Thyroid gland (tissue), 4 donors: ENCODE data around the gene NRSN1.

Source experiments
- POLR2A ChIP-seq, 2 donors: fragments of 450-650 bp; IDR thresholded peaks; one replicate each; pipeline ENCODE4 v1.6.1; 2017; ENCODE audit warnings: antibody characterized with exemption in 2 of 2, mild to moderate bottlenecking in 2 of 2, moderate library complexity in 1 of 2
- TF ChIP-seq, protein P1 (sequence below), 6 experiments: fragments of 200-600 bp in 3 of 6; fragments of 450-650 bp in 3 of 6; sonication (generic) in 3 of 6; IDR thresholded peaks; one replicate each; pipeline ENCODE4 v1.5.1; 2016 to 2019; ENCODE audit warnings: antibody characterized with exemption in 6 of 6, mild to moderate bottlenecking in 2 of 6, inconsistent platforms in 1 of 6, moderate library complexity in 1 of 6

DNA sequence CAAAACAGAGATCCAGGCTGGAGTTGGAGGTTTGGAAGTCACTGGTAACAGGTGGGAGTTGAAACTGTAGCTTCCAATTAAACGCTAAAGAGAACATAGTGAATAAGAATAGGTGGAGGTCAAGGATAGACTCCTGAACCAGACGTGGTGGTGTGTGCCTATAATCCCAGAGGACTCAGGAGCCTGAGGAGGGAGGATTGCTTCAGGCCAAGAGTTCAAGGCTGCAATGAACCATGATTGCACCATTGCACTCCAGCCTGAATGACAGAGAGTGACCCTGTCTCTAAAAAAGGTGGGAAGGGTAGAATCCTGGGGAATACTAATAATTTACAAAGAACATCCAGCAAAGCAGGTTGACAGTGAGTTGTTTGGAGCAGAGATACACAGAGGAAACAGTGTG is 13.6 kb downstream of the NRSN1 start:
- TF ChIP-seq, protein P1, sequence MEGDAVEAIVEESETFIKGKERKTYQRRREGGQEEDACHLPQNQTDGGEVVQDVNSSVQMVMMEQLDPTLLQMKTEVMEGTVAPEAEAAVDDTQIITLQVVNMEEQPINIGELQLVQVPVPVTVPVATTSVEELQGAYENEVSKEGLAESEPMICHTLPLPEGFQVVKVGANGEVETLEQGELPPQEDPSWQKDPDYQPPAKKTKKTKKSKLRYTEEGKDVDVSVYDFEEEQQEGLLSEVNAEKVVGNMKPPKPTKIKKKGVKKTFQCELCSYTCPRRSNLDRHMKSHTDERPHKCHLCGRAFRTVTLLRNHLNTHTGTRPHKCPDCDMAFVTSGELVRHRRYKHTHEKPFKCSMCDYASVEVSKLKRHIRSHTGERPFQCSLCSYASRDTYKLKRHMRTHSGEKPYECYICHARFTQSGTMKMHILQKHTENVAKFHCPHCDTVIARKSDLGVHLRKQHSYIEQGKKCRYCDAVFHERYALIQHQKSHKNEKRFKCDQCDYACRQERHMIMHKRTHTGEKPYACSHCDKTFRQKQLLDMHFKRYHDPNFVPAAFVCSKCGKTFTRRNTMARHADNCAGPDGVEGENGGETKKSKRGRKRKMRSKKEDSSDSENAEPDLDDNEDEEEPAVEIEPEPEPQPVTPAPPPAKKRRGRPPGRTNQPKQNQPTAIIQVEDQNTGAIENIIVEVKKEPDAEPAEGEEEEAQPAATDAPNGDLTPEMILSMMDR (IDR thresholded peaks at IDR 0.05) = no peak
- no peak for TF ChIP-seq POLR2A (IDR thresholded peaks at IDR 0.05)
